PC-9 (cell line): ENCODE measurements around the gene FKBP1A.

Source experiments
- CTCF ChIP-seq: fragments of 200-600 bp; sonication (generic); conservative IDR thresholded peaks from 2 replicates; pipeline ENCODE4 v1.6.1; 2017; ENCODE audit warnings: mixed run types, antibody characterized with exemption, mild to moderate bottlenecking, moderate library complexity
- EZH2 ChIP-seq: fragments of 200-600 bp; sonication (generic); IDR thresholded peaks from 2 replicates; pipeline ENCODE4 v1.8.0; 2017; ENCODE audit warnings: antibody characterized with exemption, low read depth

GRCh38 chr20:1383623-1384404 lies 9.0 kb downstream of the FKBP1A start:
- TF ChIP-seq CTCF (no peak), EZH2 (no peak)
